AG09309 (cell line): ENCODE data around the gene CD209.

Source experiments
- DNase-seq: peaks from one replicate; pipeline ENCODE4 v3.0.0-alpha.2; 2010; ENCODE audit warnings: low read depth
- H3K4me3 ChIP-seq: 2 replicates; pipeline ENCODE4 v1.5.1; 2011; ENCODE audit warnings: mild to moderate bottlenecking, low read depth, low read length, moderate library complexity; ENCODE audit not compliant: control insufficient read depth
- CTCF ChIP-seq: IDR thresholded peaks from 2 replicates; pipeline ENCODE4 v1.5.1; 2011; ENCODE audit warnings: mild to moderate bottlenecking, low read depth, low read length, inconsistent platforms; ENCODE audit not compliant: insufficient read depth, control insufficient read depth; ENCODE audit errors: missing control alignments

Gene CD209

GRCh38 chr19:7733376-7733775 lies 14.0 kb downstream of the CD209 start:
- no peak overlapping the region for H3K4me3 ChIP-seq
- TF ChIP-seq CTCF = no peak
- DNase-seq = no peak

GRCh38 chr19:7732045-7732444 lies 15.3 kb downstream of the CD209 start, which contains the start of gene CLEC4G:
Gene CLEC4G, minus strand, starts transcription at chr19:7732110. Its CDS starts 8 bp downstream, at chr19:7732102.
- no peak within 1 kb of the TSS for H3K4me3 ChIP-seq
- no peak for TF ChIP-seq CTCF
- DNase-seq = no peak

- DNase-seq = no peak
- H3K4me3 ChIP-seq = no peak overlapping the region
- TF ChIP-seq CTCF = no peak
These were observed 15.7 kb downstream of the CD209 start for GRCh38 chr19:7731615-7732014.

GRCh38 chr19:7731218-7731595 lies 16.1 kb downstream of the CD209 start:
- TF ChIP-seq CTCF = no peak
- DNase-seq = no peak
- H3K4me3 ChIP-seq = no peak overlapping the region

GRCh38 chr19:7730286-7731217 lies 16.8 kb downstream of the CD209 start:
- no peak for DNase-seq
- no peak for TF ChIP-seq CTCF
- H3K4me3 ChIP-seq = no peak overlapping the region

GRCh38 chr19:7729831-7730285 lies 17.5 kb downstream of the CD209 start:
- TF ChIP-seq CTCF = no peak
- DNase-seq = no peak
- no peak overlapping the region for H3K4me3 ChIP-seq
